CD4-positive, alpha-beta T cell treated with Interleukin-2 at 100 ng/mL for 4 hours (primary cell): ENCODE results near the gene TEAD3.
A peak's percentile ranks its signal among the peaks of the same experiment; 100 is the strongest.
"Not testable (repeated sequence)": the region's sequence is repeated elsewhere in the genome, so short reads cannot be mapped to it uniquely, and the experiment has no call there.

ENCODE experiments used
- DNase-seq: peaks from one replicate; pipeline ENCODE4 v3.0.0-alpha.2; 2020; ENCODE audit warnings: low spot score

TEAD3 gene

DNA sequence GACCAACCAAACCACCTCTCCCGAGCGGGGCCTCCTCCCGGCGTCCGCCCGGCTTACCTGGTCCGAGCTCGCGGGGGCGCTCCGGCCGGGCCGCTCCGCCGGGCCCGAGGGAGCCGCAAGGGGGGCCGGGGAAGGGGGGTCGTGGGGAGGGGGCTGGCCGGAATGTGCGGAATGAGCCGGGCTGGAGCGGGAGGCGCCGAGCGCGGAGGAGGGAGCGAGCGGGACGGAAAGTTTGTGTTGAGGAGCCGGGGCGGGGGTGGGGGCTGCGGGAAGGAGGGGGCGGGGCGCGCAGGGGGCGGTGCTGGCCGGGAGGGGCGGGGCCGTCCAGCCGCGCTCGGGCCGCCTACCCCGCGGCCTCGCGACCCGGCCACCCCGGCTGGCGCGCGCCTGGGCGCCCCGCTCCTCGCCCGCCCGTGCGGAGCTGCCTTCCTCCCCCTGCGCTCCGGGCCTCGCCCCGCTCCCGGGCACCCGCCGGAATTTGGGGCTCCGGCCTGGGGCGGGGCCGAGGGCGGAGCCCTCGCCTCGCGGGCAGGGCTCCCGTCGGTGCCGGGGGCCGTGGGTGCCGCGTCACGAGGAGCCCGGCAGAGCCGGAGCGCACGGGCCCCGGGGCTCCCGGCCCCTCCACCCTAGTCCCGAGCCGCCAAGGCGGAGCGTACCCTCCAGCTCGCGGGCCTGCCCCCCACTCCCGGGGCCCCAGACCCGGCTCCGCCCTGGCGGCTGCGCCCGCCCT is at the start of gene TEAD3:
TEAD3 (minus strand) TSS at position 239 of the 730 bp plus-strand sequence.
- peak; percentile 22 for DNase-seq

DNA sequence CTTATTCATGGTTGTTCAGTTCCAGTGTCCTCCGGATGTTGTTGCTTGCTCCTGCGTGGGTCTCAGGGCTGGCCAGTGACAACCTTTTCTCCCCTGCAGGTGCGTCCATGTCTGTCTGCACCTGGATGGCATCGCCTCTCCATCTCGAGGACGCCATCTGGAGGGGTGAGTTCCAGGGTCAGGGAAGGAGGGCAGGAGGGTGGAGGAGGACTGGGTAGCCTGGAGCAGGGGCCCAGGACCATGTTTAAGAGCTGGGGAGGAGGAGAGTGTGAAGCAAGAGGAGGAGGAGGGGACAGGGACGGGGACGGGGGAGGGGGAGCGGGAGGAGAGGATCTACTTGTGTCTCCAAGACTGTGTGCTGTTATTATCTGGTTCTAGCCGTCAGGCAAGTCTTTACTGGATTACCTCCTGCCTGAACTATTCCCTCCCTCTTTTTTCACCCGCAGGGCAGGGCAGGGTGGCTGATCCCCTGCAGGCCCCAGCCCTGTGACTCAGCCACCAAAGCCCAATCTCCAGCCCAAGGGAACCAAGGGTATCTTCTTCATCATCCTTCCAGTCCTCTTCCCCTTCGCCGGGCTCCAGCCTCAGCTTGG is 48.0 kb upstream of the TEAD3 start:
- DNase-seq = no peak

DNA sequence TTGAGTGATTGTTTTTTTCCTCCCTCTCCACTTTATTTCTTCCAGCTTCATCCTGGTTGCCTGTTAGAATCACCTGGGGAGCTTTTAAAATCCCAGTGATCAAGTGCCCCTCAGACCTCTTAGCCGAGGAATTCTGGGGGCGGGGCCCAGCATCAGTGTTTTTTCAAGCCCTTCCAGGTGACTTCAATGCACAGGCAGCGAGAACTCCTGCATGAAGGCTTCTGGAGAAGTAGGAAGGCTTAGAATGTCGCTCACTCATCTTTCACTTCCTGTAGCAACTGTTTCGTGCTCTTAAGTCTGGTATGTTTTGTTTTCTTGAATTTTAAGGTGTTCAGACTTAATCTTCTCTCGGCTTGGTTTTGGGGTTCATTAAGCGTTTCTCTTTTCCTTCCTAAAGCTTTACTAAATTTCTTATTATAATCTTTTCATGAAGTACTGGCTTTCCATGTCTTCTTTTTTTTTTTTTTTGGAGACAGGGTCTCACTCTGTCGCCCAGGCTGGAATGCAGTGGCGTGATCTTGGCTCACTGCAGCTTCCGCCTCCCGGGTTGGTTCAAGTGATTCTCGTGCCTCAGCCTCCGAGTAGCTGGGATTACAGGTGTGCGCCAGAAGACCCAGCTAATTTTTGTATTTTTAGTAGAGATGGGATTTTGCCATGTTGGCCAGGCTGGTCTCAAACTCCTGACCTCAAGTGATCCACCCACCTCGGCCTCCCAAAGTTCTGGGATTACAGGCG is 46.7 kb upstream of the TEAD3 start:
- DNase-seq = no peak

DNA sequence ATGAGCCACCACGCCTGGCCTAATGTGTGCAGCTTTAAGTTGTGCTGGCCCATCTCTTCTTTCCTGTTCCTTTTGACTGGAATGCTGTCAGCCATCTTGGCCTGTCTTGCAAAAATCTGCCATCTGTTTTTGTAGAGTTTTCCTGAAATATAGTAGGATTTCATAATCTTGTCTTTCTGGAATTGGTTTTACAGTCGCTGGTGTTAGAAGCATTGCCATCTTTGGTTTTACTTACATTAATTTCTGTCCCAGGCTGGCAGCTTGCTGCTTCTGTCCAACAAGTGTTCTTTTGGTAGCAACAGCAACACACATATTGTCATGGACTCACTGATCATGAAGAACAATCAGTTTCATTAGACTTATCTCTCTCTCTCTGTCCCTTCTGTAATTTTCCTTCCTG is 45.0 kb upstream of the TEAD3 start:
- no peak for DNase-seq

DNA sequence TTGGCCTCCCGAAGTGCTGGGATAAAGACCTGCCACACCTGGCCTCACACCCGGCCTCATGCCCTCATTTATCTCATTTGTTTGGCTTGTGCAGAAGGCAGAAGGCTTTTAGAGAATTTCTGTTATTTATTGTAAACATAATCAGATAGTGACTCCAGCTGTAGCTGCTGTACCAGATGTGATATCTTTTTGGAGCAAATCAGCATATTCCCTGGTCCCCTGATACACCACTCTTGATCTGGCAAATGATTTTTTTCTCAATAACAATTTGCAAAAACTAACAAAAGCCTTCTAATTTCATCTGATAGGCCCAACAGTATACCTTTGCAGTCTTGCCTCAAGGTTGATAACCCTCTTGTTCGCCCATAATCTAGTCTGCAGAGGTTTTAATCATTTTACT is 42.3 kb upstream of the TEAD3 start:
- no peak for DNase-seq

DNA sequence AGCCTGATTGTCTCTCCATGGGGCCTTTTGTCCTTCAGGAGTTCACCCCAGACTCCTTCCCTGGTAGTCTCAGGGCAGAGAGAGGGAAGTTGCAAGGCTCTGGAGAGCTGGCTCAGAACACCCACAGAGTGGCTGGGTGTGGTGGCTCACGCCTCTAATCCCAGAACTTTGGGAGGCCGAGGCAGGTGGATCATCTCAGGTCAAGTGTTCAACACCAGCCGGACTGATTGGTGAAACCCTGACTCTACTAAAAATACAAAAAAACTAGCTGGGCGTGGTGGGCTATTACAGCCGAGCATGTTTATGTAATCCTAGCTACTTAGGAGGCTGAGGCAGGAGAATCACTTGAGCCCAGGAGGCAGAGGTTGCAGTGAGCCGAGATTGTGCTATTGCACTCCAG is 39.0 kb upstream of the TEAD3 start:
- not testable (repeated sequence) for DNase-seq

DNA sequence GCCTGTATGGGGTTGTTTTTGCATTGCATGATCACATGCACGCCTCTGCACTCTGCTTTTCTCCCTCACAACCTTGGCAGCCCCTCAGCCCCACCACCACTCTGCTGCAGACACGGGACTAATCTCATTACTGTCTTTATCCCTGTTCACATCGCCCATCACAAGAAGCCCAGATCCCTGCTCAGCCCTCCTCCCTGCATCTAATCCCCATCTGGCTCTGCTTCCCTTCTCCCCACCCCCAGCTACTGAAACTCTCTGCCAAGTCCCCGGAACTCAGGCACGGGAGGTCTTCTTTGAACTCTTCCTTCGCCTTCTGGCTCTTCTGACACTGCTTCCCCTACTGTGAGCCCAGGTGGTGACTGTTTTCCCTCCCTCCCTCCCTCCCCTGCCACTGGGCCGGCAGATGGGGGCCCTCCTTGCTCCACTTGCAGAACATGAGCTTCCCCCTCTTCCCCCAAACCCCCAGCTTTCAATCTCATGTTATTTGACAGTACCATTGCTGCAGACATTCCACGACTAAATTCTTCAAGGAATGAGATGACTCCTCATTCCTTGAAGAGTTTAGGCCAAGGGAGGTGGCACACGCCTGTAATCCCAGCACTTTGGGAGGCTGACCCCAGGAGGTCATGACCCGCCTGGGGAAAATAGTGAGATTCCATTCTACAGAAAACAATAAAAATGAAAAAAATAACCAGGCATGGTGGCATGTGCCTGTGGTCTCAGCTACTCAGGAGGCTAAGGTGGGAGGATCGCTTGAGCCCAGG is 37.7 kb upstream of the TEAD3 start:
- no peak for DNase-seq

DNA sequence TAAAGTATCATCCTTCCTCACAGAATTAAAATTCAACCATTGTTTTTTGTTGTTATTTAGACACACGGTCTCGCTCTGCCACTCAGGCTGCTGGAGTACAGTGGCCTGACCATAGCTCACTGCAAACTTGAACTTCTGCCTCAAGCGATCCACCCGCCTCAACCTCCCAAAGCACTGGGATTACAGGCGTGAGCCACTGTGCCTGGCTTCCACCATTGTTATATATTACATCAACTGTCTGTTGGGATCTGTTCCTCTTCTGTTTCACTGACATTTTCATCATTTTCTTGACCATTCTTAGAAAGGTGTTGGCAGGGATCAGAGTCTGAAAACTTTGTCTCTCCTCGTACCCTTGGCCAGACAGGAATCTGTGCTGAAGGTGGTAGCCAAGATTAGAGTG is 37.1 kb upstream of the TEAD3 start:
- no peak for DNase-seq

DNA sequence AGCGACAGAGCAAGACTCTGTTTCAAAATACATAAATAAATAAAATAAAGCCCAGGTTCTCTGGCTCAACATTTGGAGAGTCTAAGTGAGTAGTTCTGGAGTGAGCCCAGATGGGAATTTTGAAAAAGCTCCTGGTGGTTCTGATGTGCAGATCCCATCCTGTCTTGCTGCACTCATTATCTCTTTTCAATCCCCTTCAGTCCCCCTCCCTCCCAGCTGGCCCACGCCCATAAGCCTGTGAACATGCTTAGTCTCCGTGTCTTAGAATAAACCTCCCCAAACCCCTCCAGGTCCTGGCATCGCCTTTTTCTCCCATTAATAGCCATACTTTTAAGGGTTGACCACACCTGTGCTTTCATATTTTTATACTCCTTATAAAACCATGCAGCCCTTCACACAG is 35.2 kb upstream of the TEAD3 start:
- DNase-seq = no peak

DNA sequence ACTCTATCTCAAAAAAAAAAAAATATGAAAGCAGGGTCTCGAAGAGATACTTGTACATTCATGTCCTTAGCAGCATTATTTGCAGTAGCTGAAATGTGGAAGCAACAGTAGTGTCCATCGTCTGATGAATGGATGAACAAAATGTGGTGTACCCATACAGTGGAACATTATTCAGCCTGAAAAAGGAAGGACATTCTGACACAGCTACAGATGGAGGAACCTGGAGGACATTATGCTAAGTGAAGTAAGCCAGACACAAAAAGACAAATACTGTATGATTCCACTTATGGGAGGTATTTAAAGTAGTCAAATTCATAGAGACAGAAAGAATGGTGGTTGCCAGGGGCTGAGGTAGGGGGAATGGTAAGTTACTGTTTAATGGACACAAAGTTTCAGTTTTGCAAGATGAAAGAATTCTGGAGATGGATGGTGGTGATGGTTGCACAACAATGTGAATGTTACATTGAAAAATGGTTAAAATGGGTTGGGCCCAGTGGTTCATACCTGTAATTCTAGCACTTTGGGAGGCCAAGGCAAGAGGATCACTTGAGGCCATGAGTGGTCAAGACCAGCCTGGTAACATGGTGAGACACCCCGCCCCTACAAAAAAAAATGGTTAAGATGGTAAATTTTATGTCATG is 27.6 kb upstream of the TEAD3 start:
- no peak for DNase-seq

DNA sequence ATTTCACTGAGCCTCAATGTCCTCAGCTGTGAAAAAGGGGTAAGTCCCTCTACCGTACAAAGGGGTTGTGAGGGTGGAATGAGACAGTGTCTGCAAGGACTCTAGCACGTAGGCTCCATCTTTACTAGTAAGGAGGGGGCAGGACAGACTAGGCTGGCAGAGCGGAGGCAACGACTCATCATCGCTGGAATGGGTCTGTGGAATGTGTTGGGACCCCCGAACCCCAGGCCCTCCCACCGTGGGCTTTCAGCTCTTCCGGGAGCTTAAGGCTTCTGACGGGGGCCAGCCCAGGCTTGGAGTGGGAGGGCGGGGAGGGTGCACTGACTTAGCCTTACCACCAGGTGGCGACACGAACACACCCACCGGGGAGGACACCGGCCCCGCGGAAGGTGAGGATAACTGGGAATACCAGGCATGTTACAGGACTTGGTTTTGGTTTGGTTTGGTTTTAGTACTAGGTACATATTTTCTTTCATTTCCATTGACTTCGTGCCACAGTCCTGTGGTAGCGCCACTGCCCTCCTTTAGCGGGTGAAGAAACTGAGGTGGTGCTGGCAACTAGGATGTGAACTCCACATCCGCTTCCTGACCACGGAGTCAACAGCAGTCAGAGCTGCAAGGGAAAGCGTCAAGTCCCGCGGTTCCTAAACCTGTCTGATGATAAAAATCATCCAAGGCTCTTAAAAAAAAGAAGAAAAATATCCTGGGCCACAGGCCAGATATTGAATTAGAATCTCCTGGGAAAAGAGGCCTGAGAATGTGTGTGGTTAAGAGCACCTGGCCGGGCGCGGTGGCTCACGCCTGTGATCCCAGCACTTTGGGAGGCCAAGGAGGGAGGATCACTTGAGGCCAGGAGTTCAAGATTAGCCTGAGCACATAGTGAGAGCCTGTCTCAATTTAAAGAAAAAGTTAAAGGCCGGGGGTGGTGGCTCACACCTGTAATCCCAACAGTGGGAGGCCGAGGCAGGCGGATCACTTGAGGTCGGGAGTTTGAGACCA is 26.1 kb upstream of the TEAD3 start:
- peak; percentile 71 for DNase-seq

DNA sequence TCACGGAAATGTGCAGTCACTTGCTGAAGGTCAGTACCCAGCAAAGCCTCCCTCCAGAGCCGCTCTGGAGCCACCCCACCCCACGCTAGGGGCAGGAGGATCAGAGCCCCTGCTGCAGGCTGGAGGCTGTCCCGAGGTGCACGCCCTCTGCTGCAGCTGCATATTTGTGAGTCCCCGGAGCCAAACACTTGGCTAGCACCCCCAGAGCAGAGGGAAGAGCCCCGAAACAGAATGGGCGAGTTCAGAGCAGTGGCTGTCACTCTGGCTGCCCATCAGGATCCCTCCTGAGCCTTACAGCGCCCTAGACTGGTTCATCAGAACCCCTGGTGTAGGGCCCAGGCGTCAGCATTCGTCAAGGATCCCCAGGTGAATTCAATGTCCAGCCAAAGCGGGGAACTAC is 25.3 kb upstream of the TEAD3 start:
- no peak for DNase-seq

DNA sequence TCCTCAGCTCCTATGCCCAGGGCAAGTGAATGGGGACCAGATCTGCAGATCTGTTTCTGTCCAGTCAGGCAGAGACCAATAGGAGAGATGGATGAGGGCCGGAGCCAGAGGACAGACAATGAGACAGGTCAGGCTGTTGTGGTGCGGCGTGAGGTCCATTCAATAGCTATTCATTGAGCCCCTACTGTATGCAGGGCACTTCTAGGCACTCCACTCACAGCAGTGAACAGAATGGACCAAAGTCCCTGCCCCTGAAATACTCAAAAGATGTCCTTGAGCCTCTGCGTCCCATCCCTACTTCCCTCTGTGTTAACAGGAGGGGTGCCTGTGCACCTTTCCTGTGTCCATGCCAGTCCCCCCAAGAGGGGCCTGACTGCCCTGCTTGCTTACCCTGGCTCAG is 24.4 kb upstream of the TEAD3 start:
- no peak for DNase-seq

DNA sequence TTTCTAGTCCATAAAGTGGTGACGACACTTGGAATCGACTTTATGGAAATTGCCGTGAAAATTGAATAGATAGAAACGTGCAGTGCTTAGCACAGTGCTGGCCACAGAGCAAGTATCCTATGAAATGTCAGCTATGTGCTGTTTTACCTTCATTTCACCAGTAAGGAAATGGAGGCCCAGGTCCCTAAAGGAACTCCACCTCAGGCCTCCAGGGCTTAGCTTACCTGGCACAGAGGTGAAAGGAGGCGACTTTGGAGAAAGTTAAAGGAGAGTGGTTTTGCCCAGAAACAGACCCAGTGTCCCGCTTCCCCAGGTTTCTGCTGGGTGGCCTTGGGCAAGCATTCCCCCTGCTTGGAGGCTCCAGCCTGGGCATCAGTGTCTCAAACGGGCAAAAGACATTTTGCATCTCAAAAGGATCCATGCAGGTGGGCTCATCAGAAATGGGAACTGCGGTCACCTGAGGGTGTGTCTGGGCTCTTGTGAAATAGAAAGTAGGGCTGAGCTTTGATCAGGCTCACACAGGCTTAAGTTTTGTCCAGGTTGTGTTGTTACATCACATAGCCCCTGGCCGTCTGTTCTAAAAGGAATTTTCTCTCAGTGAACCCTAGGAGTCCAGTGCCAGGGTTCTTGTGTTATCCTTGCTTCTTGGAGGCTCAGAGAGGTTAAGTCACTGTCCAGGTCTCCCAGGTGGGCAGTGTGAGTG is 22.6 kb upstream of the TEAD3 start:
- DNase-seq = no peak

DNA sequence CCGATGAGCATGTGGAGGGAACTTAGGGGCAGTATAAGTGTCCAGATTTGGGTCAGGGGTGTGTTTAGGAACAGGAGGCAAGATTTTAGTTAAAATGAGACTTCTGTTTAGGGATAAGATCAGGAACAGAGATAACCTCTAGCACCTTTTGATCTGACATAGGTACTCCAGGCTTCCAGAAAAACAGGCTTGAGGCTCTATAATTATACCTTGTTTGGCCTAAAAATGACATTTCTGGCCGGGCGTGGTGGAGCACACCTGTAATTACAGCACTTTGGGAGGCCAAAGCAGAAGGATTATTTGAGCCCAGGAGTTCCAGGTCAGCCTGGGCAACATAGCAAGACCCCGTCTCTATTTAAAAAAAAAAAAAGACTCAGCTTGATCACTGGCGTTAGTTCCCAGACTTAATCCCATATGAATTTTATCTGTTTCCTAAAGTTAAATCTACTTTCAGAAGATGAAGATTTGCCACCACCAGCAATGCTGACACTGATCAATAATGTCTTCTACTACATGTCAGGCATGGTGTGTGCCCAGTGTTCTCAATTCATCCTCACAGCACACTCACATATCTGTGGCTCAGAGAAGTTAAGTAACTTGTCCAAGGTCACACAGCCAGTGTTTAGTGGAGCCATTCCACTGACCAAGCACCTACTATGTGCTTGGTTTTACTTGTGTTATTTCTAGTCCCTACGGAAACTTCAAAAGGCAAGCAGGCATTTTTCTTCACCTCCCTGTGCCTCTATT is 21.9 kb upstream of the TEAD3 start:
- no peak for DNase-seq

DNA sequence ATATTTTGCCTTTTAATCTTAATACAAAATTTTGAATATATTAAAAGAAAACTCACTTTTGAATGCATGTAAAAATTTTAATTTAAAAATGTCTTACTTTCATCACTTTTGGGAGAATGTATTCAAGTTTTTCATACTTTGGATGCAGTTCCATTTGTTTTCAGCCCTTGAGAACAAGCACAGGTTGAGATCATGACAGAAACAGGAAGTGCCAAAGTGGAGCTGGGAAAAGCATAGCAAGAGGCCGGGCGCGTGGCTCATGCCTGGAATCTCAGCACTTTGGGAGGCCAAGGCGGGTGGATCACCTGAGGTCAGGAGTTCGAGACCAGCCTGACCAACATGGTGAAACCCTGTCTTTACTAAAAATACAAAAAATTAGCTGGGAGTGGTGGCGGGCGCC is 21.1 kb upstream of the TEAD3 start:
- DNase-seq = not testable (repeated sequence)

DNA sequence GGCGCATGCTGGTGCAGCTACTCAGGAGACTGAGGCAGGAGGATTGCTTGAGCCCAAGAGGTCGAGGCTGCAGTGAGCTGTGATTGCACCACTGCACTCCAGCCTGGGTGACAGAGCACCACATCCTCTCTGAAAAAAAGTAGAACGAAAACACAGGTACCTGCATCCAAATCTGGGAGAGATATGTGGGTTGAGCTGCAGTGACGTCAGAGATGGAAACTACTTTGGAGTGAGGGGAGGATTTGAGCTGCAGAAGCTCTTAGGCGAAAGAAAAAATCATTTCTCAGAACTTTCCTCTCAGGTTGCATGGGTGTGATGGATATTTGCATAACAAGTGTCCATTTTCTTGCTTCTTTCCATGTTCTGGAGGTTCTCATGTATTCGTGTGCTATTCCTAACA is 19.8 kb upstream of the TEAD3 start:
- DNase-seq = no peak

DNA sequence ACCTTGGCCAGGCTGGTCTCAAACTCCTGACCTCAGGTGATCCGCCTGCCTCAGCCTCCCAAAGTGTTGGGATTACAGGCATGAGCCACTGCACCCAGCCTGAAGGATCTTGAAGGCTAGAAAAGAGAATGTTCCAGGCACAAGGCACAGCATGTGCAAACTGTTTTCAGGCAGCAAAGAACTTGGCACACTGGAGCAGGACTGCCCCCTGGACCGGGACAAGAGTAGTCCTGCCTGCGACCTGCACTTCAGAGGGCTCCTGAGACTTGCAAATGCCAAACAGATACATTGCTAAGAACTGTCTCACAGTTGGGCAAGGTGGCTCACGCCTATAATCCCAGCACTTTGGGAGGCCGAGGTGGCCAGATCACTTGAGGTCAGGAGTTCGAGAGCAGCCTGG is 19.1 kb upstream of the TEAD3 start:
- not testable (repeated sequence) for DNase-seq

DNA sequence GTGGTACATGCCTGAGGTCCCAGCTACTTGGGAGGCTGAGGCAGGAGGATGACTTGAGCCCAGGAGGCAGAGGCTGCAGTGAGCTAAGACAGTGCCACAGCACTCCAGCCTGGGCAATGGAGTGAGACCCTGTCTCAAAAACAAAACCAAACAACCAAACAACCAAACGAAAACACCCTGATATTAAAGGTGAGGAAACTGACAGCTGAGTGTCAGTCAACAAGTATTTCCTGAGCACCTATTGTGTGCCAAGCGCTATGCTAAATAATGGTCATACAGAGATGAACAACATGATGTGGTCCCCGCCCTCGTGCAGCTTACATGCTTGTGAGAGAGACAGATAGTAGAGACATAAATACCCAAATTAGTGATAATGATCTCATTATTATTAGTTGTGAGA is 17.7 kb upstream of the TEAD3 start:
- DNase-seq = no peak

DNA sequence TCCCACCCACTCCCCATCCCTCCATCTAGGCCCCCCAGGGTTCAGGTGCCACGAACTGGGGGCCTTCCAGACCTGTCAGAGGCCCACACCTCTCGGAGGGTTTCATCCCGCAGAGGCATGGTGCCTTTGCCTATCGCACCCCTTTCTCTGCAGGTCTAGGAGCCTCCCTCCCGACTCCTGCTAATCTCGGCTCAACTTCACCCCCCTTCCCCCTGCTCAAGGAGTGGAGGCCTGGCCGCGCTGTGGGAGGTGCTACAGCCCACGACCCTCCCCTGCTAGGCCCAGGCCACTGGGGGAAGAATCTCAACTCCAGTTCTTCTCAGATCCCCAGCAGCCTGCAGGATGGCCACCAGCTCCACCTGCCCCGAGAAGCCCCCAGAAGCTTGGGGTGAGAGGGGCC is 15.9 kb upstream of the TEAD3 start, which contains the start of gene TULP1:
TULP1 (minus strand) TSS at position 157 of the 400 bp plus-strand sequence; CDS start at position 119, 38 bp downstream.
- no peak for DNase-seq
